ENCODE measurements around the gene NUP93. TPM values are rescaled to one million over a fixed set of nuclear protein-coding genes. Genes with fewer than 3 reads are reported as not detected.

Gene NUP93
- total and polyA plus RNA-seq, 4 donors: 27.4 to 59.9 (median 51.2) TPM

GRCh38 chr16:56767024-56767423 lies 37.1 kb downstream of the NUP93 start:
- no peak for TF ChIP-seq CTCF (IDR thresholded peaks at IDR 0.05; ENCODE audit: control extremely low read depth, extremely low read depth)
- H3K4me1 ChIP-seq (ENCODE audit: control insufficient read depth in 5 of 5, insufficient read depth in 5 of 5, low read length in 5 of 5): peaks cover 0 to 24% (median 4%) of the 10 kb centered on the region in 5 donors
- no peak for ATAC-seq (ENCODE audit: insufficient read depth, low FRiP score)
- no peak overlapping the region for H3K27ac ChIP-seq (ENCODE audit: low read depth in 1 of 2, low read length in 1 of 2)
- no peak overlapping the region for H3K9ac ChIP-seq (ENCODE audit: insufficient read depth in 1 of 2, low read length in 2 of 2)
- WGBS, 2 donors: 68 to 75% methylated on average over 3 of the region's 3 CpGs
- DNase-seq: peak in 1 of 3 donors; percentile 35
- no peaks in the 10 kb centered on the region for H3K9me3 ChIP-seq (ENCODE audit: control insufficient read depth in 4 of 4, insufficient read depth in 3 of 4, low read length in 3 of 4)
- no peaks in the 10 kb centered on the region for H3K27me3 ChIP-seq (ENCODE audit: control insufficient read depth in 3 of 3, insufficient read depth in 3 of 3, low read length in 2 of 3)
- H3K4me3 ChIP-seq: no peak overlapping the region
- H3K36me3 ChIP-seq (ENCODE audit: control insufficient read depth in 4 of 4, insufficient read depth in 4 of 4, low read length in 4 of 4): peaks cover 0 to 4% (median 0%) of the 10 kb centered on the region in 4 donors

- peak; percentile 60 to 88 (median 82) for DNase-seq
- ATAC-seq (ENCODE audit: insufficient read depth, low FRiP score): no peak
- H3K9me3 ChIP-seq (ENCODE audit: control insufficient read depth in 4 of 4, insufficient read depth in 3 of 4, low read length in 3 of 4): no peaks in the 10 kb centered on the region
- H3K9ac ChIP-seq (ENCODE audit: insufficient read depth in 1 of 2, low read length in 2 of 2): no peak overlapping the region
- H3K27me3 ChIP-seq (ENCODE audit: control insufficient read depth in 3 of 3, insufficient read depth in 3 of 3, low read length in 2 of 3): no peaks in the 10 kb centered on the region
- no peak for TF ChIP-seq CTCF (IDR thresholded peaks at IDR 0.05; ENCODE audit: control extremely low read depth, extremely low read depth)
- H3K4me3 ChIP-seq: no peak overlapping the region
- 40 to 52% methylated on average over 3 of the region's 3 CpGs for WGBS, 2 donors
- H3K36me3 ChIP-seq (ENCODE audit: control insufficient read depth in 4 of 4, insufficient read depth in 4 of 4, low read length in 4 of 4): peaks cover 0 to 4% (median 0%) of the 10 kb centered on the region in 4 donors
- H3K27ac ChIP-seq (ENCODE audit: low read depth in 1 of 2, low read length in 1 of 2): no peak overlapping the region
- peaks cover 0 to 24% (median 4%) of the 10 kb centered on the region in 5 donors for H3K4me1 ChIP-seq (ENCODE audit: control insufficient read depth in 5 of 5, insufficient read depth in 5 of 5, low read length in 5 of 5)
Measured at GRCh38 chr16:56769677-56770076, 39.7 kb downstream of the NUP93 start.

- Histone ChIP-seq H3K27ac (ENCODE audit: low read depth in 1 of 2, low read length in 1 of 2) (no peak overlapping the region), H3K4me3 (no peak overlapping the region), H3K9ac (ENCODE audit: insufficient read depth in 1 of 2, low read length in 2 of 2) (no peak overlapping the region), H3K36me3 (ENCODE audit: control insufficient read depth in 4 of 4, insufficient read depth in 4 of 4, low read length in 4 of 4) (peaks cover 0 to 4% (median 0%) of the 10 kb centered on the region in 4 donors), H3K27me3 (ENCODE audit: control insufficient read depth in 3 of 3, insufficient read depth in 3 of 3, low read length in 2 of 3) (no peaks in the 10 kb centered on the region), H3K9me3 (ENCODE audit: control insufficient read depth in 4 of 4, insufficient read depth in 3 of 4, low read length in 3 of 4) (no peaks in the 10 kb centered on the region), H3K4me1 (ENCODE audit: control insufficient read depth in 5 of 5, insufficient read depth in 5 of 5, low read length in 5 of 5) (peaks cover 0 to 32% (median 4%) of the 10 kb centered on the region in 5 donors)
- 86 to 97% methylated on average over 5 of the region's 5 CpGs for WGBS, 2 donors
- peak in 1 of 3 donors; percentile 20 for DNase-seq
- TF ChIP-seq CTCF (IDR thresholded peaks at IDR 0.05; ENCODE audit: control extremely low read depth, extremely low read depth): no peak
- no peak for ATAC-seq (ENCODE audit: insufficient read depth, low FRiP score)
Measured at GRCh38 chr16:56771558-56772279, 41.8 kb downstream of the NUP93 start.
